Heart left ventricle (tissue), 13 donors: ENCODE measurements around the gene PRPF6.
A peak's percentile ranks its signal among the peaks of the same experiment; 100 is the strongest.

Experiments used
- POLR2A ChIP-seq, 2 donors: fragments of 450-650 bp; IDR thresholded peaks; one replicate each; pipeline ENCODE4 v1.6.1; 2017; ENCODE audit warnings: antibody characterized with exemption in 2 of 2, mild to moderate bottlenecking in 2 of 2, moderate library complexity in 2 of 2
- TF ChIP-seq, protein P1 (sequence below), 12 donors: fragments of 200-600 bp; sonication (generic) in 4 of 12; IDR thresholded peaks; one replicate each; pipeline versions ENCODE4 v1.5.0 to v1.8.0; 2018 to 2022; ENCODE audit warnings: antibody characterized with exemption in 12 of 12, mild to moderate bottlenecking in 5 of 12
- donor health status: ischemic (EF 13 %, LVEDD 7.1; RV severe dilation, severe dysfunction).
- donor health status: DM: no; HTN: yes; CAD: no.
- donor health status: DM: no; HTN: no; CAD: no.
- donor health status: ischemic (EF 25% LVEDD 6.9; RV normal size, moderate dysfunction).
- donor health status: ischemic (EF 25% LVEDD 5.7; RV mildly dilated, moderate dysfunction).
- donor health status: ischemic (EF 35%, LVEDD 5.7; RV mildly dilated, moderate dysfunction).
- donor health status: nonischemic (EF 11% LVEDD 7.7; RV severe dilation, severe dysfunction).
- donor health status: DM: yes; HTN: yes; CAD: no.
- donor health status: PGD.
- donor health status: ischemic (EF 29% LVEDD 5.4; RV normal size, mild dysfunction).
- donor health status: nonischemic (EF 23%, LVEDD 6.1; RV moderate dilation, normal function).

DNA sequence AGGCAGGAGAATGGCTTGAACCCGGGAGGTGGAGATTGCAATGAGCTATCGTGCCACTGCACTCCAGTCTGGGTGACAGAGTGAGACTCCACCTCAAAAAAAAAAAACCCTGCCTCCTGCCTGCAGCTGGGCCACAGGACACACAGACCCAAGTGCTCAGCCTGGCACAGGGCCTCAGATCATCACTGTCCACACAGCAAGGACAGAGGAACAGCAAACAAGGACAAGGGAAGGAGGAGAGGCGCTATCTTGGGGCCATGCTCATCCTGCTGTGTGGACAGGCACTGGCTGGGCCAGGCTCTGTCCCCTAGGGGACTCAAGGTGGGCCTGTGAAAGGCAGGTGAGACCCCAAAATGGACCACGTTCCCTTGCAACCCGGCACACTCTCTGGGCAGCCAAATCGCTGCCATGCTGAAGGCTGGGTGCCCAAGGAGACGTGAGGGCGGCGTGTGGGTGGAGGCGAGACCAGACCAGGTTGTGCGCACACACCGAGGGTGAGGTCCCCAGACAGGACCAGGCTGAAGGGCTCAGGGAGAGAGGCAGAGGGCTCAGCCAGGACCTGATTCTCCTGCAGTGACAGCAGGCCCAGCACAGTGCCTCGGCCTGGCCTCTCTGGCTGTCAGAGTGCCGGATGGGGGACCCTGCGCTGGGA, 33.8 kb upstream of the PRPF6 start:
- TF ChIP-seq, protein P1, sequence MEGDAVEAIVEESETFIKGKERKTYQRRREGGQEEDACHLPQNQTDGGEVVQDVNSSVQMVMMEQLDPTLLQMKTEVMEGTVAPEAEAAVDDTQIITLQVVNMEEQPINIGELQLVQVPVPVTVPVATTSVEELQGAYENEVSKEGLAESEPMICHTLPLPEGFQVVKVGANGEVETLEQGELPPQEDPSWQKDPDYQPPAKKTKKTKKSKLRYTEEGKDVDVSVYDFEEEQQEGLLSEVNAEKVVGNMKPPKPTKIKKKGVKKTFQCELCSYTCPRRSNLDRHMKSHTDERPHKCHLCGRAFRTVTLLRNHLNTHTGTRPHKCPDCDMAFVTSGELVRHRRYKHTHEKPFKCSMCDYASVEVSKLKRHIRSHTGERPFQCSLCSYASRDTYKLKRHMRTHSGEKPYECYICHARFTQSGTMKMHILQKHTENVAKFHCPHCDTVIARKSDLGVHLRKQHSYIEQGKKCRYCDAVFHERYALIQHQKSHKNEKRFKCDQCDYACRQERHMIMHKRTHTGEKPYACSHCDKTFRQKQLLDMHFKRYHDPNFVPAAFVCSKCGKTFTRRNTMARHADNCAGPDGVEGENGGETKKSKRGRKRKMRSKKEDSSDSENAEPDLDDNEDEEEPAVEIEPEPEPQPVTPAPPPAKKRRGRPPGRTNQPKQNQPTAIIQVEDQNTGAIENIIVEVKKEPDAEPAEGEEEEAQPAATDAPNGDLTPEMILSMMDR (IDR thresholded peaks at IDR 0.05): peak in 2 of 12 donors; percentile 16 to 19
- TF ChIP-seq POLR2A (IDR thresholded peaks at IDR 0.05): no peak
